H1 (cell line): ENCODE results near the gene C11orf58.

ENCODE experiments used
- BRCA1 ChIP-seq: IDR thresholded peaks from 2 replicates; pipeline ENCODE4 v1.6.1; 2012; ENCODE audit warnings: low read depth, low read length, improper control_type of control experiment
- EP300 ChIP-seq, 2 experiments: IDR thresholded peaks; 1 replicate in 1 of 2; 2 replicates in 1 of 2; pipeline ENCODE4 v1.6.1; 2011 to 2012; ENCODE audit warnings: low read depth in 2 of 2, low read length in 2 of 2, mild to moderate bottlenecking in 2 of 2, borderline replicate concordance in 1 of 2, inconsistent platforms in 1 of 2, moderate library complexity in 1 of 2
- EZH2 ChIP-seq: fragments of 200-600 bp; sonication (generic); IDR thresholded peaks from 2 replicates; pipeline ENCODE4 v1.7.1; 2012; ENCODE audit warnings: low read depth, mild to moderate bottlenecking, moderate library complexity, low read length, inconsistent platforms; ENCODE audit not compliant: severe bottlenecking
- HDAC2 ChIP-seq, 2 experiments: fragments of 300-600 bp in 1 of 2; sonication (generic) in 1 of 2; IDR thresholded peaks; 2 replicates each; pipeline ENCODE4 v1.6.1; 2011 to 2012; ENCODE audit warnings: low read depth in 2 of 2, low read length in 2 of 2, mild to moderate bottlenecking in 2 of 2, moderate library complexity in 2 of 2, borderline replicate concordance in 1 of 2, inconsistent platforms in 1 of 2
- JUND ChIP-seq: IDR thresholded peaks from 2 replicates; pipeline ENCODE4 v1.6.1; 2011; ENCODE audit warnings: mild to moderate bottlenecking, improper control_type of control experiment, low read length
- MAFK ChIP-seq: IDR thresholded peaks from 2 replicates; pipeline ENCODE4 v1.6.1; 2012; ENCODE audit warnings: low read depth, mild to moderate bottlenecking, improper control_type of control experiment, low read length
- NANOG ChIP-seq: IDR thresholded peaks from 2 replicates; pipeline ENCODE4 v1.6.1; 2011; ENCODE audit warnings: low read length, low read depth, mild to moderate bottlenecking, inconsistent platforms; ENCODE audit not compliant: insufficient read depth, poor library complexity, severe bottlenecking
- PHF8 ChIP-seq: fragments of 200-600 bp; sonication (generic); conservative IDR thresholded peaks from 2 replicates; pipeline ENCODE4 v1.7.1; 2012; ENCODE audit warnings: low read depth, mild to moderate bottlenecking, inconsistent platforms, low read length, moderate library complexity
- POU5F1 ChIP-seq: IDR thresholded peaks from 2 replicates; pipeline ENCODE4 v1.6.1; 2011; ENCODE audit warnings: low read depth, mild to moderate bottlenecking, low read length, moderate library complexity
- RFX5 ChIP-seq: IDR thresholded peaks from 2 replicates; pipeline ENCODE4 v1.6.1; 2011; ENCODE audit warnings: low read depth, low read length, improper control_type of control experiment, borderline replicate concordance
- TCF12 ChIP-seq: IDR thresholded peaks from 2 replicates; pipeline ENCODE4 v1.6.1; 2011; ENCODE audit warnings: low read depth, mild to moderate bottlenecking, low read length
- TF ChIP-seq, protein P1 (sequence below), 3 experiments: IDR thresholded peaks; 1 replicate in 2 of 3; 2 replicates in 1 of 3; pipeline versions ENCODE4 v1.5.1 to v1.6.1; 2011; ENCODE audit warnings: low read length in 3 of 3, mild to moderate bottlenecking in 3 of 3, inconsistent platforms in 2 of 3, low read depth in 1 of 3, moderate library complexity in 1 of 3; ENCODE audit not compliant: insufficient read depth in 1 of 3; ENCODE audit errors: control extremely low read depth in 1 of 3
- TF ChIP-seq, protein P2 (sequence below): IDR thresholded peaks from 2 replicates; pipeline ENCODE4 v1.6.1; 2011; ENCODE audit warnings: low read length, improper control_type of control experiment

DNA sequence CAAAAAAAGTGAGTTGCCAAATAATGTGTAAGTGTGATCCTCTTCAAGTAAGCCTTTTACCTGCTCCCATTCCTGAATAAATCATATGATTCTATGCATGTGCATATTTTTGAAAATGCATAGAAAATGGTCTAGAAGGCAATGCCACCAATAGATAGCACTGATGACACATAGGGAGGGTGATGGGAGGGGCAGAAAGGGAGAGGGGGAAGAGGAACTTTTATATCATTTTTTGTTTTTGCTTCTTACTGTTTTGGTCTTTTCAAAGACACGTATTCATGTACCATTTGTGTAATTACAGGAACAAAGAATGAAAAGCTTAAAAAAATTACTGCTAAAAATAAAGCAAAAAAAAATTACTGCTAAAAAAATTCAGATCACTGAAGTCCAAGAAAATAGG, 60.8 kb downstream of the C11orf58 start:
- TF ChIP-seq PHF8: no peak
- TF ChIP-seq, protein P1, sequence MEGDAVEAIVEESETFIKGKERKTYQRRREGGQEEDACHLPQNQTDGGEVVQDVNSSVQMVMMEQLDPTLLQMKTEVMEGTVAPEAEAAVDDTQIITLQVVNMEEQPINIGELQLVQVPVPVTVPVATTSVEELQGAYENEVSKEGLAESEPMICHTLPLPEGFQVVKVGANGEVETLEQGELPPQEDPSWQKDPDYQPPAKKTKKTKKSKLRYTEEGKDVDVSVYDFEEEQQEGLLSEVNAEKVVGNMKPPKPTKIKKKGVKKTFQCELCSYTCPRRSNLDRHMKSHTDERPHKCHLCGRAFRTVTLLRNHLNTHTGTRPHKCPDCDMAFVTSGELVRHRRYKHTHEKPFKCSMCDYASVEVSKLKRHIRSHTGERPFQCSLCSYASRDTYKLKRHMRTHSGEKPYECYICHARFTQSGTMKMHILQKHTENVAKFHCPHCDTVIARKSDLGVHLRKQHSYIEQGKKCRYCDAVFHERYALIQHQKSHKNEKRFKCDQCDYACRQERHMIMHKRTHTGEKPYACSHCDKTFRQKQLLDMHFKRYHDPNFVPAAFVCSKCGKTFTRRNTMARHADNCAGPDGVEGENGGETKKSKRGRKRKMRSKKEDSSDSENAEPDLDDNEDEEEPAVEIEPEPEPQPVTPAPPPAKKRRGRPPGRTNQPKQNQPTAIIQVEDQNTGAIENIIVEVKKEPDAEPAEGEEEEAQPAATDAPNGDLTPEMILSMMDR (IDR thresholded peaks at IDR 0.05; ENCODE audit: control extremely low read depth in 1 of 3, insufficient read depth in 1 of 3, low read depth in 1 of 3, low read length in 3 of 3): no peak
- TF ChIP-seq POU5F1: no peak
- no peak for TF ChIP-seq EZH2
- no peak for TF ChIP-seq HDAC2 (IDR thresholded peaks at IDR 0.05; ENCODE audit: borderline replicate concordance in 1 of 2, low read depth in 2 of 2, low read length in 2 of 2)
- TF ChIP-seq RFX5: no peak
- no peak for TF ChIP-seq MAFK
- TF ChIP-seq, protein P2, sequence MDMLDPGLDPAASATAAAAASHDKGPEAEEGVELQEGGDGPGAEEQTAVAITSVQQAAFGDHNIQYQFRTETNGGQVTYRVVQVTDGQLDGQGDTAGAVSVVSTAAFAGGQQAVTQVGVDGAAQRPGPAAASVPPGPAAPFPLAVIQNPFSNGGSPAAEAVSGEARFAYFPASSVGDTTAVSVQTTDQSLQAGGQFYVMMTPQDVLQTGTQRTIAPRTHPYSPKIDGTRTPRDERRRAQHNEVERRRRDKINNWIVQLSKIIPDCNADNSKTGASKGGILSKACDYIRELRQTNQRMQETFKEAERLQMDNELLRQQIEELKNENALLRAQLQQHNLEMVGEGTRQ: no peak
- TF ChIP-seq JUND: no peak
- no peak for TF ChIP-seq TCF12
- TF ChIP-seq BRCA1: no peak
- no peak for TF ChIP-seq NANOG
- TF ChIP-seq EP300 (IDR thresholded peaks at IDR 0.05; ENCODE audit: borderline replicate concordance in 1 of 2, low read depth in 2 of 2, low read length in 2 of 2): no peak
